ENCODE measurements around the gene SSTR4. TPM values are rescaled to one million over a fixed set of nuclear protein-coding genes. Genes with fewer than 3 reads are reported as not detected.

Gene SSTR4
- total RNA-seq, 1 experiment from 2014 or later: not detected

GRCh38 chr20:23009636-23010035 lies 25.5 kb upstream of the SSTR4 start:
- BruUV-seq (replicated peaks): no TSS peak
- CTCF ChIA-PET: no interaction called here
- no peak overlapping the region for H3K4me2 ChIP-seq
- DNase-seq: no peak
- TF ChIP-seq EZH2 (IDR thresholded peaks at IDR 0.05; ENCODE audit: low read depth): no peak
- TF ChIP-seq CTCF (conservative IDR thresholded peaks at IDR 0.05): no peak
- H3F3A ChIP-seq (ENCODE audit: insufficient read depth, low read depth): 0 out of 2 replicates have a peak, but pooled peaks cover 4% of the 10 kb centered on the region
- H3K9me2 ChIP-seq (ENCODE audit: insufficient read depth): no peaks in the 10 kb centered on the region
- H2AFZ ChIP-seq: peak overlapping the region; percentile 22; the same call in 1 of the 2 replicates
- intact Hi-C loops (cut with micrococcal nuclease; ENCODE audit: unreplicated experiment): no loop called here
- H3K27ac ChIP-seq: no peak overlapping the region
- no peaks in the 10 kb centered on the region for H3K9me3 ChIP-seq (ENCODE audit: insufficient read depth, low read depth)
- H4K20me1 ChIP-seq (ENCODE audit: insufficient read depth): no peaks in the 10 kb centered on the region
- H3K79me2 ChIP-seq (ENCODE audit: low read depth): no peaks in the 10 kb centered on the region
- peaks cover 11% of the 10 kb centered on the region for H3K4me1 ChIP-seq (replicated peaks; ENCODE audit: insufficient read depth)
- no peaks in the 10 kb centered on the region for H3K36me3 ChIP-seq (ENCODE audit: low read depth)
- H3K27me3 ChIP-seq (ENCODE audit: insufficient read depth, low read depth): no peaks in the 10 kb centered on the region
- POLR2A ChIA-PET (ENCODE audit: unreplicated experiment): no interaction called here
- H3K4me3 ChIP-seq: no peak overlapping the region

- DNase-seq: no peak
- H3K4me2 ChIP-seq: no peak overlapping the region
- 0 out of 2 replicates have a peak, but pooled peaks cover 4% of the 10 kb centered on the region for H3F3A ChIP-seq (ENCODE audit: insufficient read depth, low read depth)
- no peaks in the 10 kb centered on the region for H4K20me1 ChIP-seq (ENCODE audit: insufficient read depth)
- no peaks in the 10 kb centered on the region for H3K27me3 ChIP-seq (ENCODE audit: insufficient read depth, low read depth)
- no peaks in the 10 kb centered on the region for H3K9me2 ChIP-seq (ENCODE audit: insufficient read depth)
- H3K27ac ChIP-seq: no peak overlapping the region
- H3K36me3 ChIP-seq (ENCODE audit: low read depth): no peaks in the 10 kb centered on the region
- no peaks in the 10 kb centered on the region for H3K9me3 ChIP-seq (ENCODE audit: insufficient read depth, low read depth)
- H3K4me1 ChIP-seq (replicated peaks; ENCODE audit: insufficient read depth): peaks cover 11% of the 10 kb centered on the region
- no peak overlapping the region for H3K4me3 ChIP-seq
- intact Hi-C loops (cut with micrococcal nuclease; ENCODE audit: unreplicated experiment): no loop called here
- peak overlapping the region; percentile 22; the same call in 1 of the 2 replicates for H2AFZ ChIP-seq
- no peaks in the 10 kb centered on the region for H3K79me2 ChIP-seq (ENCODE audit: low read depth)
- BruUV-seq (replicated peaks): no TSS peak
- no peak for TF ChIP-seq EZH2 (IDR thresholded peaks at IDR 0.05; ENCODE audit: low read depth)
- TF ChIP-seq CTCF (conservative IDR thresholded peaks at IDR 0.05): no peak
- ChIA-PET POLR2A (ENCODE audit: unreplicated experiment) (no interaction called here), CTCF (interaction anchor here (0.6 kb wide), 1 partner anchor 673 kb away, joined by 3 read pairs; no protein-coding TSS in a partner anchor)
These were observed 25.0 kb upstream of the SSTR4 start for GRCh38 chr20:23010096-23010495.

- no peak for DNase-seq
- Histone ChIP-seq H4K20me1 (ENCODE audit: insufficient read depth) (no peaks in the 10 kb centered on the region), H3K4me3 (no peak overlapping the region), H2AFZ (no peak overlapping the region), H3F3A (ENCODE audit: insufficient read depth, low read depth) (0 out of 2 replicates have a peak, but pooled peaks cover 4% of the 10 kb centered on the region), H3K27me3 (ENCODE audit: insufficient read depth, low read depth) (no peaks in the 10 kb centered on the region), H3K27ac (no peak overlapping the region), H3K36me3 (ENCODE audit: low read depth) (no peaks in the 10 kb centered on the region), H3K4me1 (replicated peaks; ENCODE audit: insufficient read depth) (peaks cover 11% of the 10 kb centered on the region), H3K79me2 (ENCODE audit: low read depth) (no peaks in the 10 kb centered on the region), H3K9me3 (ENCODE audit: insufficient read depth, low read depth) (no peaks in the 10 kb centered on the region), H3K4me2 (no peak overlapping the region), H3K9me2 (ENCODE audit: insufficient read depth) (no peaks in the 10 kb centered on the region)
- no peak for TF ChIP-seq EZH2 (IDR thresholded peaks at IDR 0.05; ENCODE audit: low read depth)
- CTCF ChIA-PET: no interaction called here
- BruUV-seq (replicated peaks): no TSS peak
- POLR2A ChIA-PET (ENCODE audit: unreplicated experiment): no interaction called here
- intact Hi-C loops (cut with micrococcal nuclease; ENCODE audit: unreplicated experiment): no loop called here
These were observed 23.9 kb upstream of the SSTR4 start for GRCh38 chr20:23011008-23011721.

All from PC-9 (cell line).